H9 (cell line): Measurements from ENCODE around the gene TRPM2. TPM values are rescaled to one million over a fixed set of nuclear protein-coding genes. Genes with fewer than 3 reads are reported as not detected.

Experiments
- DNase-seq: peaks from one replicate; pipeline ENCODE4 v3.0.0-alpha.2; 2017
- H2AFZ ChIP-seq: one replicate; pipeline ENCODE4 v1.6.1; 2013; ENCODE audit warnings: mild to moderate bottlenecking, low read length, control low read depth, moderate library complexity
- H2AK5ac ChIP-seq: 2 replicates; pipeline ENCODE4 v1.6.1; 2013; ENCODE audit warnings: low read length, control low read depth, mixed read lengths; ENCODE audit not compliant: insufficient read length
- H2BK120ac ChIP-seq: one replicate; pipeline ENCODE4 v1.6.1; 2013; ENCODE audit warnings: low read depth, mild to moderate bottlenecking, low read length, control low read depth, inconsistent platforms; ENCODE audit not compliant: poor library complexity, severe bottlenecking
- H2BK12ac ChIP-seq: 2 replicates; pipeline ENCODE4 v1.6.1; 2013; ENCODE audit warnings: low read length, control low read depth, mixed read lengths, low read depth; ENCODE audit not compliant: insufficient read length
- H2BK15ac ChIP-seq: 2 replicates; pipeline ENCODE4 v1.6.1; 2013; ENCODE audit warnings: low read depth, low read length, control low read depth
- H2BK20ac ChIP-seq: one replicate; pipeline ENCODE4 v1.6.1; 2013; ENCODE audit warnings: low read depth, mild to moderate bottlenecking, low read length, control low read depth, inconsistent platforms; ENCODE audit not compliant: poor library complexity, severe bottlenecking
- H2BK5ac ChIP-seq: 2 replicates; pipeline ENCODE4 v1.6.1; 2013; ENCODE audit warnings: low read length, control low read depth, mixed read lengths; ENCODE audit not compliant: insufficient read length
- H3K14ac ChIP-seq: 2 replicates; pipeline ENCODE4 v1.6.1; 2013; ENCODE audit warnings: low read length, control low read depth; ENCODE audit not compliant: insufficient read depth
- H3K18ac ChIP-seq: 2 replicates; pipeline ENCODE4 v1.6.1; 2013; ENCODE audit warnings: low read depth, mild to moderate bottlenecking, mixed read lengths, low read length, control low read depth; ENCODE audit not compliant: insufficient read length
- H3K23ac ChIP-seq: 2 replicates; pipeline ENCODE4 v1.6.1; 2013; ENCODE audit warnings: low read length, control low read depth, mixed read lengths, low read depth; ENCODE audit not compliant: insufficient read length
- H3K23me2 ChIP-seq: 2 replicates; pipeline ENCODE4 v1.6.1; 2013; ENCODE audit warnings: low read depth, mild to moderate bottlenecking, mixed read lengths, low read length, control low read depth; ENCODE audit not compliant: insufficient read length, poor library complexity, severe bottlenecking
- H3K27ac ChIP-seq: 2 replicates; pipeline ENCODE4 v1.5.1; 2013; ENCODE audit warnings: low read length, control low read depth, mixed read lengths, low read depth; ENCODE audit not compliant: insufficient read length
- H3K27me3 ChIP-seq: 2 replicates; pipeline ENCODE4 v1.6.1; 2013; ENCODE audit warnings: low read length, control low read depth, inconsistent platforms; ENCODE audit not compliant: insufficient read depth
- H3K4ac ChIP-seq: 2 replicates; pipeline ENCODE4 v1.6.1; 2013; ENCODE audit warnings: low read depth, mild to moderate bottlenecking, control low read depth, inconsistent platforms, low read length, moderate library complexity
- H3K4me1 ChIP-seq: 2 replicates; pipeline ENCODE4 v1.6.1; 2013; ENCODE audit warnings: low read length, control low read depth, inconsistent platforms; ENCODE audit not compliant: insufficient read depth
- H3K4me2 ChIP-seq: 2 replicates; pipeline ENCODE4 v1.6.1; 2013; ENCODE audit warnings: low read length, control low read depth, mixed read lengths; ENCODE audit not compliant: insufficient read length, insufficient read depth
- H3K56ac ChIP-seq: 2 replicates; pipeline ENCODE4 v1.6.1; 2013; ENCODE audit warnings: low read depth, mild to moderate bottlenecking, mixed read lengths, low read length, control low read depth; ENCODE audit not compliant: insufficient read length
- H3K79me1 ChIP-seq: 2 replicates; pipeline ENCODE4 v1.6.1; 2013; ENCODE audit warnings: low read depth, mild to moderate bottlenecking, moderate library complexity, low read length, control low read depth, inconsistent platforms; ENCODE audit not compliant: insufficient read depth, poor library complexity, severe bottlenecking
- H3K79me2 ChIP-seq: 2 replicates; pipeline ENCODE4 v1.6.1; 2013; ENCODE audit warnings: low read length, control low read depth, inconsistent platforms; ENCODE audit not compliant: insufficient read depth
- H3K9ac ChIP-seq: 2 replicates; pipeline ENCODE4 v1.6.1; 2013; ENCODE audit warnings: low read length, control low read depth, mixed read lengths; ENCODE audit not compliant: insufficient read length; ENCODE audit errors: extremely low read depth
- H3K9me3 ChIP-seq: one replicate; pipeline ENCODE4 v1.6.1; 2013; ENCODE audit warnings: low read depth, low read length, inconsistent platforms; ENCODE audit not compliant: control insufficient read depth
- H3T11ph ChIP-seq: one replicate; pipeline ENCODE4 v1.6.1; 2013; ENCODE audit warnings: mild to moderate bottlenecking, low read length, control low read depth, inconsistent platforms
- H4K20me1 ChIP-seq: one replicate; pipeline ENCODE4 v1.6.1; 2013; ENCODE audit not compliant: control insufficient read depth, insufficient read length, insufficient read depth
- H4K5ac ChIP-seq: 2 replicates; pipeline ENCODE4 v1.6.1; 2013; ENCODE audit warnings: low read depth, mild to moderate bottlenecking, mixed read lengths, low read length, control low read depth; ENCODE audit not compliant: insufficient read length
- H4K8ac ChIP-seq: replicated peaks from 2 replicates; pipeline ENCODE4 v1.6.1; 2013; ENCODE audit warnings: low read length, control low read depth, mixed read lengths, low read depth; ENCODE audit not compliant: insufficient read length
- H4K91ac ChIP-seq: 2 replicates; pipeline ENCODE4 v1.6.1; 2013; ENCODE audit warnings: low read depth, mild to moderate bottlenecking, moderate library complexity, mixed read lengths, low read length, control low read depth; ENCODE audit not compliant: insufficient read length
- H3K27ac Mint-ChIP-seq, 3 experiments: 2 replicates in 2 of 3; 3 replicates in 1 of 3; pipeline ENCODE4 v1.8.0; 2020 to 2021; ENCODE audit warnings: mixed read lengths in 3 of 3, mild to moderate bottlenecking in 1 of 3, moderate library complexity in 1 of 3
- H3K27me3 Mint-ChIP-seq: 2 replicates; pipeline ENCODE4 v1.8.0; 2021; ENCODE audit warnings: low read depth, mild to moderate bottlenecking, moderate library complexity, mixed read lengths
- H3K36me3 Mint-ChIP-seq, 3 experiments: 2 replicates in 2 of 3; 3 replicates in 1 of 3; pipeline ENCODE4 v1.8.0; 2020 to 2021; ENCODE audit warnings: low read depth in 3 of 3, mixed read lengths in 3 of 3; ENCODE audit not compliant: insufficient read depth in 1 of 3
- H3K4me1 Mint-ChIP-seq, 2 experiments: 2 replicates each; pipeline ENCODE4 v1.8.0; 2020; ENCODE audit warnings: mixed read lengths in 2 of 2
- H3K4me3 Mint-ChIP-seq, 2 experiments: 2 replicates in 1 of 2; 3 replicates in 1 of 2; pipeline ENCODE4 v1.8.0; 2020 to 2021; ENCODE audit warnings: mild to moderate bottlenecking in 2 of 2, mixed read lengths in 2 of 2, moderate library complexity in 1 of 2
- H3K9me3 Mint-ChIP-seq, 2 experiments: 2 replicates in 1 of 2; 3 replicates in 1 of 2; pipeline ENCODE4 v1.8.0; 2020; ENCODE audit warnings: mild to moderate bottlenecking in 2 of 2, mixed read lengths in 2 of 2, moderate library complexity in 1 of 2
- CTCF ChIP-seq: fragments of 200-600 bp; sonication (generic); conservative IDR thresholded peaks from 3 replicates; pipeline ENCODE4 v1.8.0; 2021; ENCODE audit warnings: antibody characterized with exemption, mild to moderate bottlenecking
- WGBS: extraction: QIAGEN DNeasy Blood & Tissue Kit; methylation state at CpG from one replicate; pipeline ENCODE4 v1.1.7; 2013; ENCODE audit warnings: missing lambda C conversion rate, low lambda C conversion rate, mixed read lengths; ENCODE audit not compliant: insufficient read length; ENCODE audit errors: extremely low coverage; 5-methylcytosine and 5-hydroxymethylcytosine counted together
- total RNA-seq: library from RNA; stranded (reverse); gene quantifications from 2 replicates; pipeline ENCODE4 v1.2.1, GENCODE V29; 2021

TRPM2 gene
- total RNA-seq, 1 experiment from 2014 or later = 0.68 TPM

- no peak overlapping the region for H3T11ph ChIP-seq
- no peaks in the 10 kb centered on the region for H3K79me1 ChIP-seq
- no peak for TF ChIP-seq CTCF
- no peak overlapping the region for H2BK15ac ChIP-seq
- no peaks in the 10 kb centered on the region for H3K27me3 ChIP-seq
- no peak overlapping the region for H4K8ac ChIP-seq
- H3K23me2 ChIP-seq = no peaks in the 10 kb centered on the region
- no peak overlapping the region for H3K56ac ChIP-seq
- peaks cover 4% of the 10 kb centered on the region for H4K20me1 ChIP-seq
- H3K27me3 Mint-ChIP-seq = no peaks in the 10 kb centered on the region
- H4K91ac ChIP-seq = no peak overlapping the region
- no peak overlapping the region; a peak in 1 of 7 replicates for H3K27ac Mint-ChIP-seq
- H2AFZ ChIP-seq = no peak overlapping the region
- no peak overlapping the region for H2AK5ac ChIP-seq
- no peak overlapping the region for H2BK20ac ChIP-seq
- no peaks in the 10 kb centered on the region; a peak in 1 of 7 replicates for H3K36me3 Mint-ChIP-seq
- WGBS = no CpG with 5 or more reads among the region's 6 CpGs
- no peaks in the 10 kb centered on the region; a peak in 1 of 5 replicates for H3K9me3 Mint-ChIP-seq
- no peak overlapping the region for H3K9ac ChIP-seq
- H2BK5ac ChIP-seq = no peak overlapping the region
- H3K4me3 Mint-ChIP-seq = no peak overlapping the region
- no peak overlapping the region for H3K4ac ChIP-seq
- H3K23ac ChIP-seq = no peak overlapping the region
- peaks cover 11 to 14% of the 10 kb centered on the region in 2 experiments for H3K4me1 Mint-ChIP-seq
- no peak overlapping the region for H2BK120ac ChIP-seq
- no peak overlapping the region for H3K4me2 ChIP-seq
- no peak overlapping the region for H3K27ac ChIP-seq
- no peak for DNase-seq
- no peaks in the 10 kb centered on the region for H3K4me1 ChIP-seq
- H3K9me3 ChIP-seq = no peaks in the 10 kb centered on the region
- no peaks in the 10 kb centered on the region for H3K79me2 ChIP-seq
- H2BK12ac ChIP-seq = no peak overlapping the region
- no peak overlapping the region for H4K5ac ChIP-seq
- no peak overlapping the region for H3K14ac ChIP-seq
- no peak overlapping the region for H3K18ac ChIP-seq
Observed at GRCh38 chr21:44471996-44472395, 118.6 kb downstream of the TRPM2 start.
